Endothelial cell of umbilical vein (primary cell): Measurements from ENCODE around the gene GATAD2A. TPM values are rescaled to one million over a fixed set of nuclear protein-coding genes. Genes with fewer than 3 reads are reported as not detected.

Source experiments
- BruUV-seq: library from RNA; stranded (reverse); fragments of 400-500 nt; replicated peaks from 2 replicates; lab custom pipeline; 2021; lab: Mats Ljungman, UMichigan
- CTCF ChIA-PET: fragments of 300-600, 350-600 bp; sonication (Branson Sonifier 250); formaldehyde crosslinking; loops from one replicate; lab custom pipeline; 2021; ENCODE audit warnings: antibody characterized with exemption, inconsistent platforms; lab: Charles Lee
- POLR2A ChIA-PET: fragments of 300-600, 350-600 bp; sonication (Branson Sonifier 250); formaldehyde crosslinking; loops from one replicate; lab custom pipeline; 2021; ENCODE audit warnings: antibody characterized with exemption, inconsistent platforms; lab: Charles Lee
- DNase-seq: peaks from one replicate; pipeline ENCODE4 v3.0.0-alpha.2; 2011; ENCODE audit warnings: low read depth, low spot score
- FAIRE-seq: peaks from 2 replicates; lab custom pipeline; 2011; peaks lifted over from hg19 to GRCh38; lab: Jason Lieb, UNC
- H2AFZ ChIP-seq: 2 replicates; pipeline ENCODE4 v1.6.0; 2012; ENCODE audit warnings: low read depth, low read length, control low read depth, inconsistent platforms
- H3K27ac ChIP-seq: 2 replicates; pipeline ENCODE4 v1.5.1; 2011; ENCODE audit warnings: low read depth, mild to moderate bottlenecking, control low read depth, low read length, moderate library complexity; ENCODE audit not compliant: insufficient read depth
- H3K27me3 ChIP-seq, 2 experiments: 2 replicates each; pipeline versions ENCODE4 v1.6.0 to v1.6.1; 2011; ENCODE audit warnings: low read length in 2 of 2, mixed read lengths in 1 of 2; ENCODE audit not compliant: control insufficient read depth in 2 of 2, insufficient read depth in 2 of 2
- H3K36me3 ChIP-seq, 2 experiments: 2 replicates in 1 of 2; 3 replicates in 1 of 2; pipeline ENCODE4 v1.5.1; 2011; ENCODE audit warnings: low read length in 2 of 2, mild to moderate bottlenecking in 1 of 2, moderate library complexity in 1 of 2; ENCODE audit not compliant: control insufficient read depth in 2 of 2, insufficient read depth in 2 of 2; ENCODE audit errors: extremely low read depth in 1 of 2
- H3K4me1 ChIP-seq: 3 replicates; pipeline ENCODE4 v1.5.1; 2011; ENCODE audit warnings: mild to moderate bottlenecking, low read length; ENCODE audit not compliant: control insufficient read depth, insufficient read depth; ENCODE audit errors: extremely low read depth
- H3K4me2 ChIP-seq: 2 replicates; pipeline ENCODE4 v1.6.1; 2011; ENCODE audit warnings: low read length, control low read depth, mixed read lengths; ENCODE audit not compliant: insufficient read depth
- H3K4me3 ChIP-seq, 3 experiments: fragments of 200-600 bp in 1 of 3; sonication (generic), shearing (Covaris generic) in 1 of 3; replicated peaks in 1 of 3; 2 replicates each; pipeline ENCODE4 v1.5.1; 2011 to 2016; ENCODE audit warnings: control low read depth in 3 of 3, low read length in 3 of 3, mild to moderate bottlenecking in 2 of 3, inconsistent platforms in 1 of 3, low read depth in 1 of 3, moderate library complexity in 1 of 3; ENCODE audit not compliant: insufficient read depth in 1 of 3
- H3K79me2 ChIP-seq: 2 replicates; pipeline ENCODE4 v1.6.0; 2012; ENCODE audit warnings: low read length, inconsistent platforms; ENCODE audit not compliant: control insufficient read depth, insufficient read depth
- H3K9ac ChIP-seq: replicated peaks from 2 replicates; pipeline ENCODE3; 2011; ENCODE audit warnings: low read length, control low read depth; ENCODE audit not compliant: insufficient read depth; ENCODE audit errors: extremely low read depth
- H3K9me1 ChIP-seq: replicated peaks from 3 replicates; pipeline ENCODE4 v1.6.0; 2011; ENCODE audit warnings: mild to moderate bottlenecking, low read length; ENCODE audit not compliant: control insufficient read depth, insufficient read depth; ENCODE audit errors: extremely low read depth
- H3K9me3 ChIP-seq: replicated peaks from 2 replicates; pipeline ENCODE4 v1.5.1; 2012; ENCODE audit warnings: low read length, inconsistent platforms; ENCODE audit not compliant: control insufficient read depth, insufficient read depth
- H4K20me1 ChIP-seq: replicated peaks from 2 replicates; pipeline ENCODE3; 2011; ENCODE audit warnings: mild to moderate bottlenecking, low read length; ENCODE audit not compliant: control insufficient read depth, insufficient read depth; ENCODE audit errors: extremely low read depth
- CTCF ChIP-seq, 2 donors: IDR thresholded peaks; 1 replicate in 1 of 2; 2 replicates in 1 of 2; pipeline ENCODE4 v1.5.1; 2011; ENCODE audit warnings: low read length in 2 of 2, mild to moderate bottlenecking in 2 of 2, moderate library complexity in 2 of 2, control low read depth in 1 of 2, inconsistent platforms in 1 of 2, low read depth in 1 of 2; ENCODE audit not compliant: insufficient read depth in 1 of 2; ENCODE audit errors: extremely low read depth in 1 of 2
- EZH2 ChIP-seq: IDR thresholded peaks from 2 replicates; pipeline ENCODE4 v1.6.1; 2012; ENCODE audit warnings: borderline replicate concordance, low read depth, mild to moderate bottlenecking, moderate library complexity, low read length, inconsistent platforms; ENCODE audit not compliant: severe bottlenecking
- FOS ChIP-seq: IDR thresholded peaks from 2 replicates; pipeline ENCODE4 v1.6.1; 2011; ENCODE audit warnings: mild to moderate bottlenecking, low read length, moderate library complexity, borderline replicate concordance; ENCODE audit not compliant: insufficient read depth
- GATA2 ChIP-seq: IDR thresholded peaks from 2 replicates; pipeline ENCODE4 v1.7.0; 2011; ENCODE audit warnings: low read depth, mild to moderate bottlenecking, moderate library complexity, mixed read lengths, low read length; ENCODE audit not compliant: insufficient read length, insufficient read depth
- JUN ChIP-seq: IDR thresholded peaks from 2 replicates; pipeline ENCODE4 v1.6.1; 2011; ENCODE audit warnings: borderline replicate concordance, low read depth; ENCODE audit not compliant: insufficient read length, insufficient read depth
- MAX ChIP-seq: IDR thresholded peaks from 2 replicates; pipeline ENCODE4 v1.6.1; 2011; ENCODE audit not compliant: insufficient read depth, insufficient read length
- MYC ChIP-seq: IDR thresholded peaks from one replicate; pipeline ENCODE4 v1.6.1; 2011; ENCODE audit warnings: mild to moderate bottlenecking, low read depth, low read length
- POLR2A ChIP-seq: IDR thresholded peaks from 2 replicates; pipeline ENCODE4 v1.6.1; 2012; ENCODE audit warnings: low read depth, mild to moderate bottlenecking, control low read depth, low read length
- POLR2AphosphoS5 ChIP-seq: IDR thresholded peaks from 2 replicates; pipeline ENCODE4 v1.6.1; 2012; ENCODE audit warnings: low read depth, mild to moderate bottlenecking, control low read depth, low read length, moderate library complexity; ENCODE audit not compliant: insufficient read depth
- dilution Hi-C: fragments of 300-500 bp; cut with MboI; formaldehyde crosslinking; loops from one replicate; pipeline ENCODE4 v1.15.0; 2019; ENCODE audit warnings: low sequenced_read_pairs; ENCODE audit not compliant: extremely low pct_ligation_motif_present
- intact Hi-C: fragments of 100-400 bp; cut with micrococcal nuclease; formaldehyde crosslinking; loops from one replicate; pipeline ENCODE4 v1.10.0; 2022
- polyA plus RNA-seq, 4 experiments: library from polyadenylated mRNA; depleted of rRNA in 3 of 4; stranded (reverse) in 3 of 4; unstranded in 1 of 4; fragments of >200 nt; gene quantifications; 2 replicates each; pipeline versions ENCODE4 v1.2.1 to v1.2.3, GENCODE V29; 2011 to 2012; ENCODE audit warnings: missing spikeins in 1 of 4
- total RNA-seq: library from RNA; stranded (reverse); gene quantifications from 2 replicates; pipeline ENCODE4 v1.2.3, GENCODE V29; 2021

The GATAD2A gene
- total and polyA plus RNA-seq, 2 donors (not counting 3 experiments of a cell fraction or from before 2014, with no cell fraction given), result 27.3 to 134 TPM

- no peak overlapping the region for H2AFZ ChIP-seq
- peaks cover 96% of the 10 kb centered on the region for H3K79me2 ChIP-seq
- BruUV-seq, result no TSS peak
- FAIRE-seq (no peak), DNase-seq (no peak)
- no peak overlapping the region for H3K4me2 ChIP-seq
- H3K9me1 ChIP-seq, result no peaks in the 10 kb centered on the region
- H3K4me3 ChIP-seq, result no peak overlapping the region
- no peak overlapping the region for H3K27ac ChIP-seq
- ChIA-PET CTCF (no interaction called here), POLR2A (no interaction called here)
- no peaks in the 10 kb centered on the region for H3K9me3 ChIP-seq
- H3K27me3 ChIP-seq, result no peaks in the 10 kb centered on the region
- TF ChIP-seq GATA2, result no peak
- TF ChIP-seq POLR2A, result no peak
- TF ChIP-seq MAX, result no peak
- no peak for TF ChIP-seq MYC
- no peak for TF ChIP-seq CTCF (IDR thresholded peaks at IDR 0.05; ENCODE audit: extremely low read depth in 1 of 2, insufficient read depth in 1 of 2, low read depth in 1 of 2, low read length in 2 of 2)
- TF ChIP-seq EZH2, result no peak
- TF ChIP-seq FOS, result no peak
- TF ChIP-seq POLR2AphosphoS5, result no peak
- no peak for TF ChIP-seq JUN
- dilution Hi-C loops, result no loop called here
- intact Hi-C loops, result no loop called here
- H4K20me1 ChIP-seq, result peaks cover 4% of the 10 kb centered on the region
- H3K4me1 ChIP-seq, result no peaks in the 10 kb centered on the region
- H3K36me3 ChIP-seq, result no peaks in the 10 kb centered on the region
- no peak overlapping the region for H3K9ac ChIP-seq
Observed at GRCh38 chr19:19422156-19422555, 16.7 kb downstream of the GATAD2A start.
